T-helper 1 cell treated with Interleukin-12 subunit alpha and Interleukin-12 subunit beta and Interleukin-4 antibody, amounts not matched to agents 30 μg/mL and 1 μg/mL, for 36 hours (primary cell): ENCODE measurements around the gene DNAAF2.
"Not testable (repeated sequence)": the region's sequence is repeated elsewhere in the genome, so short reads cannot be mapped to it uniquely, and the experiment has no call there.

Source experiments
- H3K27ac Mint-ChIP-seq: one replicate; pipeline ENCODE4 v1.8.0; 2021; ENCODE audit warnings: mild to moderate bottlenecking, mixed read lengths
- H3K27me3 Mint-ChIP-seq: one replicate; pipeline ENCODE4 v1.8.0; 2021; ENCODE audit warnings: low read depth, mixed read lengths
- H3K36me3 Mint-ChIP-seq: one replicate; pipeline ENCODE4 v1.8.0; 2021; ENCODE audit warnings: low read depth, mixed read lengths
- H3K4me1 Mint-ChIP-seq: one replicate; pipeline ENCODE4 v1.8.0; 2021; ENCODE audit warnings: low read depth, mixed read lengths
- H3K4me3 Mint-ChIP-seq: one replicate; pipeline ENCODE4 v1.8.0; 2021; ENCODE audit warnings: mild to moderate bottlenecking, moderate library complexity, mixed read lengths
- H3K9me3 Mint-ChIP-seq: one replicate; pipeline ENCODE4 v1.8.0; 2021; ENCODE audit warnings: mixed read lengths

The DNAAF2 gene

DNA sequence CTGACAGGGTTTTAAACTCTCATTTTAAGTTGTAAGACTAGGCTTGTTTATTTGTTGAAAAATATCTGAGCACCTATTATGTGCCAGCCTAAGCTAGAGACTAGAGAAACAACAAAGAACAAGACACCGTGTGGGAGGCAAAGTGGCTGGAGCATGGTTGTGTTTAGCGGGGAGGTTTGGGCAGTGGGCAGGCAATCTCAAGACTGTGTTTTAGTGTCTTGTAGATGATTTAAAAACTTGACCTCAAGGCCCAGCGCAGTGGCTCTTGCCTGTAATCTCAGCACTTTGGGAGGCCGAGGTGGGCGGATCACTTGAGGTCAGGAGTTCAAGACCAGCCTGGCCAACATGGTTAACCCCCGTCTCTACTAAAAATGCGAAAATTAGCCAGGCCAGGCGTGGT is 22.4 kb downstream of the DNAAF2 start:
- H3K36me3 Mint-ChIP-seq: peaks cover 16% of the 10 kb centered on the region
- no peaks in the 10 kb centered on the region for H3K27me3 Mint-ChIP-seq
- H3K9me3 Mint-ChIP-seq: no peaks in the 10 kb centered on the region
- no peak overlapping the region for H3K4me3 Mint-ChIP-seq
- H3K27ac Mint-ChIP-seq: no peak overlapping the region
- H3K4me1 Mint-ChIP-seq: peaks cover 17% of the 10 kb centered on the region

- H3K9me3 Mint-ChIP-seq: no peaks in the 10 kb centered on the region
- no peak overlapping the region for H3K27ac Mint-ChIP-seq
- peaks cover 16% of the 10 kb centered on the region for H3K36me3 Mint-ChIP-seq
- H3K4me1 Mint-ChIP-seq: peaks cover 14% of the 10 kb centered on the region
- no peak overlapping the region for H3K4me3 Mint-ChIP-seq
- H3K27me3 Mint-ChIP-seq: no peaks in the 10 kb centered on the region
Observed at GRCh38 chr14:49612251-49612650, 22.8 kb downstream of the DNAAF2 start.

- H3K36me3 Mint-ChIP-seq: peaks cover 16% of the 10 kb centered on the region
- H3K9me3 Mint-ChIP-seq: no peaks in the 10 kb centered on the region
- no peak overlapping the region for H3K4me3 Mint-ChIP-seq
- no peaks in the 10 kb centered on the region for H3K27me3 Mint-ChIP-seq
- no peak overlapping the region for H3K27ac Mint-ChIP-seq
- H3K4me1 Mint-ChIP-seq: peaks cover 11% of the 10 kb centered on the region
Observed at GRCh38 chr14:49607583-49607982, 27.5 kb downstream of the DNAAF2 start.

GRCh38 chr14:49598485-49599300 is 36.4 kb downstream of the DNAAF2 start, which contains the start of gene LRR1:
TSS of gene LRR1 (plus strand) at chr14:49598940. CDS start at chr14:49599021, 81 bp downstream.
- H3K27ac Mint-ChIP-seq: peak within 1 kb of the TSS; percentile 100
- H3K4me1 Mint-ChIP-seq: peaks cover 24% of the 10 kb centered on the region
- peaks cover 11% of the 10 kb centered on the region for H3K36me3 Mint-ChIP-seq
- H3K4me3 Mint-ChIP-seq: peak within 1 kb of the TSS; percentile 100
- H3K9me3 Mint-ChIP-seq: no peaks in the 10 kb centered on the region
- no peaks in the 10 kb centered on the region for H3K27me3 Mint-ChIP-seq

DNA sequence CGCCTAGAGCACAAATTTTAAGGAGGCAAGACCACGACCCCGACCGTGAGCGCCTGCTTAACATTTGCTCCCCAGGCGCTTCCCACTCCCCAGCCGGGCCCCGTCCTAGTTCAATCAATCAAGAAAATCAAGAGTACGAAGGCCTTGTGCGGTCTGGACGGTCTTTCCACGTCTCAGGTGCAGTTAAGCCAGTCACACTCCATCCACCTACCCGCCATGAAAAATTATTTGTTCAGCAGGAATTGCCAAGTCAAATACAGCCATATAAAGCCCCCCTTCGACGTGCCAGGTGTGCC is 36.9 kb downstream of the DNAAF2 start:
- H3K36me3 Mint-ChIP-seq: peaks cover 11% of the 10 kb centered on the region
- H3K4me3 Mint-ChIP-seq: peak overlapping the region; percentile 100
- H3K4me1 Mint-ChIP-seq: peaks cover 24% of the 10 kb centered on the region
- peak overlapping the region; percentile 100 for H3K27ac Mint-ChIP-seq
- H3K27me3 Mint-ChIP-seq: no peaks in the 10 kb centered on the region
- H3K9me3 Mint-ChIP-seq: no peaks in the 10 kb centered on the region

DNA sequence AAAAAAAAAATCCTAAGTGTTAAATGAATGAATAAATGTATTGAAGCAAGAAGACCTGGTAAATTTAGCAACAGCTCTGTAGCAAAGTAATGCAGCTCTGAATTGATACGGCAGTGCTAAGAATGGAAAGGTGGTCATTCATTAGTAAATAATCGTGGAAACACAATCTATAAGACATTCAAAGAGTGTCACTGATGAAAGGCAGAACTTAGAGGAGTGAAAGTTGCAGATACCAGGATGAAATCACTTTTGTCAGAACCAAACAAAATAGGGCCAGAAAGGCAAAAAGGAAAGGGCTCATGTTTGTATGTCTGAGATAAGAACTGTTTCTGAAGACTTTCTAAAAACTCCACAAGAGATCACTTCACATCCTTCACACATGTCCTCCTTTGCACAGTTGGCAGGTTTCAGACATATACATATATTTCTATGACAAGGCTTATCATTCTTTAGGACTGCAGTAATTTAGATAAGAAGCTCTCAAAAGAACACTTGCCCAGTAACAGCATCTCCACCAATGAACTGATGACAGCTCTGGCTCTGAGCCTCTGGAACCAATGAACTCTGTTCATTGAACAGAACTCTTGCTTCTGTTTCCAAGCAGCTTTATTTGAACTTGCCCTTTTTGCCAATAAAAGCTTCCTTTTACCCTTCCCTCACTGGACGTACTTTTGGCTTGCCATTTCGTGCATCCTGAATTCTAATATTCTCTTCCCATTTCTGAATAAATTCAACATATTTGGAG is 40.5 kb downstream of the DNAAF2 start:
- H3K9me3 Mint-ChIP-seq: no peaks in the 10 kb centered on the region
- no peaks in the 10 kb centered on the region for H3K27me3 Mint-ChIP-seq
- H3K36me3 Mint-ChIP-seq: peaks cover 6% of the 10 kb centered on the region
- peaks cover 15% of the 10 kb centered on the region for H3K4me1 Mint-ChIP-seq
- no peak overlapping the region for H3K4me3 Mint-ChIP-seq
- no peak overlapping the region for H3K27ac Mint-ChIP-seq

GRCh38 chr14:49593016-49593415 is 42.0 kb downstream of the DNAAF2 start:
- no peak overlapping the region for H3K27ac Mint-ChIP-seq
- peaks cover 2% of the 10 kb centered on the region for H3K36me3 Mint-ChIP-seq
- H3K4me1 Mint-ChIP-seq: peaks cover 12% of the 10 kb centered on the region
- H3K9me3 Mint-ChIP-seq: no peaks in the 10 kb centered on the region
- no peak overlapping the region for H3K4me3 Mint-ChIP-seq
- no peaks in the 10 kb centered on the region for H3K27me3 Mint-ChIP-seq

- peaks cover 14% of the 10 kb centered on the region for H3K36me3 Mint-ChIP-seq
- H3K4me1 Mint-ChIP-seq: peaks cover 16% of the 10 kb centered on the region
- no peak overlapping the region for H3K27ac Mint-ChIP-seq
- no peak overlapping the region for H3K4me3 Mint-ChIP-seq
- no peaks in the 10 kb centered on the region for H3K9me3 Mint-ChIP-seq
- peaks cover 7% of the 10 kb centered on the region for H3K27me3 Mint-ChIP-seq
Observed at GRCh38 chr14:49589387-49589786, 45.7 kb downstream of the DNAAF2 start.

- Mint-ChIP-seq H3K36me3 (peaks cover 28% of the 10 kb centered on the region), H3K4me3 (peak overlapping the region; percentile 93), H3K27me3 (peaks cover 7% of the 10 kb centered on the region), H3K9me3 (no peaks in the 10 kb centered on the region), H3K4me1 (peaks cover 28% of the 10 kb centered on the region), H3K27ac (peak overlapping the region; percentile 99)
Observed at GRCh38 chr14:49586673-49587460, 48.2 kb downstream of the DNAAF2 start.

DNA sequence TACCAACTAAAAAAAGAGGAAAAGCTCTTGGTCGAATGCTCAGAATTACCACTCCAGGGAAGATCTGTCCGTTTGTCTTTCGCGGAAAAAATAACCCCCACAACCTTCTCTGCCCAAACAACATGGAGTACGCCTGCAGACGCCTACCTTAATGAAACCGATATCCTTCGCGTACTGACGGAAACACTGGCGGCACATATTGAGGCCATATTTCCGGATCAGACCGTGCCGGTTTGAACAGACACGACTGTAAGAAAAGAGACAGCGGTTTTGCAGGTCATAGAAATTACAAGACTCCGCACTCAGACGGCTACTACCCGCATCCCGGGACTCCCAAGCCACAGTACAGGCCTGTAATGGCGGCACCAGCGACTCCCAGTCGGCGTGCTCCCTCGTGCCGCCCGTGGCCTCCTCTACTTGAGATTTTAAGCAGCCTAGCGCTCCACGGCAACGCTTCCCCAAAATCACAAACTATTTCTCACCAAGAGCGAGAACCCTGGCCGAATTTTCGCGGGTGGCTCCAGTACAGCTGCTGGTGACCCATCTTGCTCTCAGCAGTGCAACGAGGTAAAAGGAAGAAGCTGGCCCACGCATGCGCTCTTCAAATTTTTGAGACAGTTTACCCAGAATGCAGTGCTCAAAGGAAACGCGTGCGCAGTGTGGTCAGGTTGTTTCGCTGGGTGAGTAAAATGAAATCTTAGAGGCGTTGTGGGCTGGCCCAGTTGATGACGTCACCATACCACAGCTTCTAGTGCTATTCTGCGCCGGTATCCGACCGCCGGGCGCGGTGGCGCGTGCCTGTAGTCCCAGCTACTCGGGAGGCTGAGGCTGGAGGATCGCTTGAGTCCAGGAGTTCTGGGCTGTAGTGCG is 49.0 kb downstream of the DNAAF2 start, which contains the start of gene RPS29:
TSS of gene RPS29 (minus strand) at position 578 of the 870 bp plus-strand sequence. CDS start at position 544, 34 bp downstream.
- Mint-ChIP-seq H3K4me1 (peaks cover 35% of the 10 kb centered on the region), H3K27ac (peak within 1 kb of the TSS; percentile 99), H3K9me3 (no peaks in the 10 kb centered on the region), H3K36me3 (peaks cover 35% of the 10 kb centered on the region), H3K27me3 (peaks cover 7% of the 10 kb centered on the region), H3K4me3 (peak within 1 kb of the TSS; percentile 93)

GRCh38 chr14:49584981-49585640 is 49.9 kb downstream of the DNAAF2 start:
- Mint-ChIP-seq H3K36me3 (peaks cover 37% of the 10 kb centered on the region), H3K4me3 (peak overlapping the region; percentile 93), H3K27ac (peak overlapping the region; percentile 99), H3K4me1 (peaks cover 37% of the 10 kb centered on the region)
- H3K27me3 Mint-ChIP-seq, H3K9me3 Mint-ChIP-seq: not testable (repeated sequence)

- Mint-ChIP-seq H3K27ac (peak overlapping the region; percentile 99), H3K4me3 (peak overlapping the region; percentile 93), H3K4me1 (peaks cover 45% of the 10 kb centered on the region)
Observed at GRCh38 chr14:49584058-49584457, 51.0 kb downstream of the DNAAF2 start.

GRCh38 chr14:49583629-49584028 is 51.4 kb downstream of the DNAAF2 start:
- H3K9me3 Mint-ChIP-seq: no peaks in the 10 kb centered on the region
- peak overlapping the region; percentile 75 for H3K27ac Mint-ChIP-seq
- peaks cover 40% of the 10 kb centered on the region for H3K36me3 Mint-ChIP-seq
- peak overlapping the region; percentile 67 for H3K4me3 Mint-ChIP-seq
- peaks cover 49% of the 10 kb centered on the region for H3K4me1 Mint-ChIP-seq
- peaks cover 7% of the 10 kb centered on the region for H3K27me3 Mint-ChIP-seq

More at GRCh38 chr14:49584058-49584457, 51.0 kb downstream of the DNAAF2 start:
- H3K27me3 Mint-ChIP-seq: peaks cover 7% of the 10 kb centered on the region
- H3K36me3 Mint-ChIP-seq: peaks cover 40% of the 10 kb centered on the region
- no peaks in the 10 kb centered on the region for H3K9me3 Mint-ChIP-seq
